CD14-positive monocyte (primary cell): ENCODE data around the gene SYNJ2. TPM values are rescaled to one million over a fixed set of nuclear protein-coding genes. Genes with fewer than 3 reads are reported as not detected.

Experiments
- DNase-seq, 3 donors: peaks; one replicate each; pipeline ENCODE4 v3.0.0-alpha.2; 2011 to 2022
- H2AFZ ChIP-seq: 2 replicates; pipeline ENCODE4 v1.6.0; 2012; ENCODE audit warnings: mild to moderate bottlenecking, low read depth, low read length, inconsistent platforms; ENCODE audit not compliant: insufficient read depth, poor library complexity, severe bottlenecking
- H3K27ac ChIP-seq, 2 donors: 1 replicate in 1 of 2; 2 replicates in 1 of 2; pipeline ENCODE4 v1.5.1; 2012 to 2013; ENCODE audit warnings: low read length in 2 of 2, control low read depth in 1 of 2, inconsistent platforms in 1 of 2, low read depth in 1 of 2, mild to moderate bottlenecking in 1 of 2
- H3K27me3 ChIP-seq, 2 donors: one replicate each; pipeline versions ENCODE4 v1.6.0 to v1.6.1; 2011 to 2013; ENCODE audit warnings: low read length in 2 of 2; ENCODE audit not compliant: control insufficient read depth in 2 of 2, insufficient read depth in 2 of 2
- H3K36me3 ChIP-seq, 2 donors: replicated peaks in 1 of 2; 1 replicate in 1 of 2; 2 replicates in 1 of 2; pipeline versions ENCODE4 v1.5.1 to v1.6.1; 2012 to 2013; ENCODE audit warnings: low read length in 2 of 2, control low read depth in 1 of 2, inconsistent platforms in 1 of 2, mild to moderate bottlenecking in 1 of 2; ENCODE audit not compliant: insufficient read depth in 2 of 2, control insufficient read depth in 1 of 2
- H3K4me1 ChIP-seq, 2 donors: 1 replicate in 1 of 2; 2 replicates in 1 of 2; pipeline versions ENCODE4 v1.5.1 to v1.6.1; 2012 to 2013; ENCODE audit warnings: low read length in 2 of 2, control low read depth in 1 of 2, inconsistent platforms in 1 of 2, mild to moderate bottlenecking in 1 of 2, moderate library complexity in 1 of 2; ENCODE audit not compliant: insufficient read depth in 2 of 2, control insufficient read depth in 1 of 2
- H3K4me2 ChIP-seq: replicated peaks from 2 replicates; pipeline ENCODE3; 2012; ENCODE audit warnings: low read length, moderate library complexity, mild to moderate bottlenecking; ENCODE audit not compliant: poor library complexity, severe bottlenecking; ENCODE audit errors: extremely low read depth
- H3K4me3 ChIP-seq, 3 experiments: fragments of 200-600 bp in 1 of 3; sonication (generic) in 1 of 3; replicated peaks in 1 of 3; 1 replicate in 2 of 3; 2 replicates in 1 of 3; pipeline ENCODE4 v1.5.1; 2011 to 2013; ENCODE audit warnings: low read length in 3 of 3, mild to moderate bottlenecking in 3 of 3, control low read depth in 2 of 3, low read depth in 2 of 3, inconsistent platforms in 1 of 3, moderate library complexity in 1 of 3
- H3K79me2 ChIP-seq: 2 replicates; pipeline ENCODE4 v1.6.0; 2012; ENCODE audit warnings: mild to moderate bottlenecking, control low read depth, inconsistent platforms, low read length, moderate library complexity; ENCODE audit not compliant: insufficient read depth
- H3K9ac ChIP-seq: 2 replicates; pipeline ENCODE4 v1.6.0; 2017; ENCODE audit warnings: low read length, mild to moderate bottlenecking; ENCODE audit not compliant: insufficient read depth, poor library complexity, severe bottlenecking
- H3K9me3 ChIP-seq, 2 donors: replicated peaks in 1 of 2; 1 replicate in 1 of 2; 2 replicates in 1 of 2; pipeline versions ENCODE4 v1.5.1 to v1.6.1; 2012 to 2013; ENCODE audit warnings: low read length in 2 of 2, control low read depth in 1 of 2; ENCODE audit not compliant: control insufficient read depth in 1 of 2, insufficient read depth in 1 of 2
- H4K20me1 ChIP-seq: 2 replicates; pipeline ENCODE4 v1.6.0; 2012; ENCODE audit warnings: mild to moderate bottlenecking, low read length, control low read depth, moderate library complexity; ENCODE audit not compliant: insufficient read depth
- H3K27ac Mint-ChIP-seq, 7 donors: one replicate each; pipeline ENCODE4 v1.8.0; 2020; ENCODE audit warnings: mild to moderate bottlenecking in 7 of 7, mixed read lengths in 7 of 7, moderate library complexity in 6 of 7, inconsistent platforms in 2 of 7
- H3K27me3 Mint-ChIP-seq, 3 donors: one replicate each; pipeline ENCODE4 v1.8.0; 2021 to 2022; ENCODE audit warnings: low read depth in 3 of 3, mild to moderate bottlenecking in 3 of 3, mixed read lengths in 3 of 3, moderate library complexity in 3 of 3, inconsistent platforms in 1 of 3
- H3K36me3 Mint-ChIP-seq, 2 donors: one replicate each; pipeline ENCODE4 v1.8.0; 2020; ENCODE audit warnings: mixed read lengths in 2 of 2, inconsistent platforms in 1 of 2, mild to moderate bottlenecking in 1 of 2
- H3K4me1 Mint-ChIP-seq: one replicate; pipeline ENCODE4 v1.8.0; 2020; ENCODE audit warnings: mild to moderate bottlenecking, mixed read lengths
- H3K4me3 Mint-ChIP-seq, 2 donors: one replicate each; pipeline ENCODE4 v1.8.0; 2020; ENCODE audit warnings: mild to moderate bottlenecking in 2 of 2, mixed read lengths in 2 of 2, moderate library complexity in 1 of 2
- H3K9me3 Mint-ChIP-seq, 7 donors: one replicate each; pipeline ENCODE4 v1.8.0; 2020 to 2022; ENCODE audit warnings: mixed read lengths in 7 of 7, mild to moderate bottlenecking in 6 of 7, moderate library complexity in 6 of 7, inconsistent platforms in 2 of 7
- CTCF ChIP-seq: fragments of 200-600 bp; IDR thresholded peaks from one replicate; pipeline ENCODE4 v1.8.0; 2022; ENCODE audit warnings: antibody characterized with exemption, mild to moderate bottlenecking
- WGBS: methylation state at CpG from one replicate; pipeline ENCODE4 v1.1.5; 2013; ENCODE audit warnings: missing lambda C conversion rate; ENCODE audit not compliant: insufficient coverage; 5-methylcytosine and 5-hydroxymethylcytosine counted together
- intact Hi-C, 2 donors: fragments of 100-400 bp; cut with micrococcal nuclease; formaldehyde crosslinking; loops; one replicate each; pipeline versions ENCODE4 v1.15.0 to v1.15.1; 2023
- polyA plus RNA-seq, 3 donors: library from polyadenylated mRNA; depleted of rRNA in 1 of 3; unstranded in 2 of 3; stranded (reverse) in 1 of 3; fragments of 300-500 nt in 2 of 3; fragments of >200 nt in 1 of 3; fragmentation: Illumina TruSeq in 2 of 3; gene quantifications; 1 replicate in 2 of 3; 2 replicates in 1 of 3; pipeline ENCODE4 v1.2.3, GENCODE V29; 2012 to 2021

SYNJ2 gene
- polyA plus RNA-seq, 3 donors, result 0.82 to 2.0 (median 1.6) TPM

DNA sequence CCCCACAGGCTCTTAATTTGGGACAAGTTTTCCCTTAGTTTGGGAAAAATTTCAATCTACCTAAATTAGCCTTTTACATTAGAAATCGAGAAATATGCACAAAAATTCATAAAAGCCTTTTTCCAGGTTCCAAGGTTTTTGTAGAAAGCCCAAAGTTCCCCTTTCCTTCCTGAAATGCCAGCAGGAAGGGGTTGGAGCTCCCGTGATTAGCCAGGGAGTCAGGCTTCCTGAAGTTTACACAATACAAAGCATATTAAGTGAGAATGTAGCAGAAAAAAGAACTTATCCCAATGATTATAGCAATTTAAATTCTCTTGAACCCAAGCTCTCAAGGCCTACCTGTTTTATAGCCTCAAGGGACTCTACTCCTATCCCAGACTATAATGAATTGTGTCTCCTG is 39.1 kb downstream of the SYNJ2 start:
- Mint-ChIP-seq H3K27ac (peak overlapping the region in 1 of 7 donors; percentile 53), H3K36me3 (peaks cover 3 to 7% of the 10 kb centered on the region in 2 donors), H3K27me3 (peaks cover 0 to 2% (median 0%) of the 10 kb centered on the region in 3 donors), H3K4me3 (no peak overlapping the region), H3K9me3 (peaks cover 0 to 4% (median 0%) of the 10 kb centered on the region in 7 donors), H3K4me1 (peaks cover 3% of the 10 kb centered on the region)
- peaks cover under 1 to 8% of the 10 kb centered on the region in 2 donors for H3K4me1 ChIP-seq
- H3K4me3 ChIP-seq, result no peak overlapping the region
- no peaks in the 10 kb centered on the region for H3K36me3 ChIP-seq
- TF ChIP-seq CTCF, result no peak
- WGBS, result no CpG with 5 or more reads among the region's 2 CpGs
- H3K79me2 ChIP-seq, result no peaks in the 10 kb centered on the region
- no peaks in the 10 kb centered on the region for H3K27me3 ChIP-seq
- intact Hi-C loops, result loop anchor here in 1 of 2 donors (5.0 kb wide), 1 partner anchor 36 kb away; no protein-coding TSS in a partner anchor
- H3K9me3 ChIP-seq, result no peaks in the 10 kb centered on the region
- no peak overlapping the region for H3K27ac ChIP-seq
- no peak for DNase-seq
- no peaks in the 10 kb centered on the region for H4K20me1 ChIP-seq
- H2AFZ ChIP-seq, result no peak overlapping the region
- H3K9ac ChIP-seq, result no peak overlapping the region
- no peak overlapping the region for H3K4me2 ChIP-seq

DNA sequence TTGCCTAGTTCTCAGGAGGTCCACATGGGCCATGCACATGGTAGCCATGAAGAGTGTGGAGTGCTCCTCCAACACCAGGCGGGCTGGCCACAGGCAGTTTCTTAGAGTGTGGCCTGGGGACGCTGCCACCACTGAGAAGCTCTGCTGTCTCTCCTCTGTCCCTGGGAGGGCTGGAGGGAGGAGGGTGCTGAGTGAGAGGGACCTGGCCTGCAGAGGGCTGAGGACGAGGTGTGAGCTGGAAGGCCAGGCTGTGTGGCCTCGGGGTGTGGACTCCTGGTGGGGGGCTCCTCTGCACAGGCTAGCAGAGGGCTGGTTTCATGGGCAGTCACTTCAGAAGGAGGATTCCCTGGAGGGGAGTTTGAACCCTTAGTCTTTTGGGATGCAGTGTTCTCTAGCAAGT is 39.7 kb downstream of the SYNJ2 start:
- no peaks in the 10 kb centered on the region for H3K9me3 ChIP-seq
- TF ChIP-seq CTCF, result no peak
- H3K36me3 ChIP-seq, result no peaks in the 10 kb centered on the region
- no peaks in the 10 kb centered on the region for H3K27me3 ChIP-seq
- Mint-ChIP-seq H3K36me3 (peaks cover 3 to 7% of the 10 kb centered on the region in 2 donors), H3K9me3 (peaks cover 0 to 4% (median 0%) of the 10 kb centered on the region in 7 donors), H3K27ac (no peak overlapping the region), H3K27me3 (peaks cover 0 to 2% (median 0%) of the 10 kb centered on the region in 3 donors), H3K4me1 (peaks cover 8% of the 10 kb centered on the region), H3K4me3 (no peak overlapping the region)
- peak in 1 of 3 donors; percentile 3 for DNase-seq
- peaks cover 6 to 14% of the 10 kb centered on the region in 2 donors for H3K4me1 ChIP-seq
- H3K79me2 ChIP-seq, result no peaks in the 10 kb centered on the region
- H2AFZ ChIP-seq, result no peak overlapping the region
- H4K20me1 ChIP-seq, result no peaks in the 10 kb centered on the region
- no peak overlapping the region for H3K27ac ChIP-seq
- no peak overlapping the region for H3K9ac ChIP-seq
- no peak overlapping the region for H3K4me2 ChIP-seq
- intact Hi-C loops, result loop anchor here in 1 of 2 donors (5.0 kb wide), 1 partner anchor 36 kb away; no protein-coding TSS in a partner anchor
- 86% methylated on average over 4 of the region's 4 CpGs for WGBS
- H3K4me3 ChIP-seq, result no peak overlapping the region
